Measurements from ENCODE around the gene PADI4.

The PADI4 gene

DNA sequence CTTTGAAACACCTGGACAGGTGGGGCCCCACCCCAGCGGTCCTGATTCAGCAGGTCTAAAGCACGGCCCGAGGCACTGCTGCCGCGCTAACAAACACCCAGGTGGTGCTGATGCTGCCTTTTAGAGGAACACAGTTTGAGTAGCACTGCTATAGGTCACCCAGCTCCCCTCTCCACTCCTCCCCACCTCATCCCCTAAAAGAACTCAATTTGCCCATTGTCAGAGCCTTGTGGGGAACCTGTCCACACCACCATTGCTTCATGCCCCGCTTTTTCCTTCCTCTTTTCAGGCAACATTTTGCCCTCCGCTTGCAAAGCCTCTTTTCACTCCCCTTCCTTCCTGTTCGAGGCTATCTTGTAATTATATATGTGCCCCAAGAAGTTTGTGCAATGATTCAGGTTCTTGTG is 26.2 kb upstream of the PADI4 start:
- no peak for DNase-seq (ENCODE audit: extremely low read depth, low read depth)
- TF ChIP-seq, protein P1, sequence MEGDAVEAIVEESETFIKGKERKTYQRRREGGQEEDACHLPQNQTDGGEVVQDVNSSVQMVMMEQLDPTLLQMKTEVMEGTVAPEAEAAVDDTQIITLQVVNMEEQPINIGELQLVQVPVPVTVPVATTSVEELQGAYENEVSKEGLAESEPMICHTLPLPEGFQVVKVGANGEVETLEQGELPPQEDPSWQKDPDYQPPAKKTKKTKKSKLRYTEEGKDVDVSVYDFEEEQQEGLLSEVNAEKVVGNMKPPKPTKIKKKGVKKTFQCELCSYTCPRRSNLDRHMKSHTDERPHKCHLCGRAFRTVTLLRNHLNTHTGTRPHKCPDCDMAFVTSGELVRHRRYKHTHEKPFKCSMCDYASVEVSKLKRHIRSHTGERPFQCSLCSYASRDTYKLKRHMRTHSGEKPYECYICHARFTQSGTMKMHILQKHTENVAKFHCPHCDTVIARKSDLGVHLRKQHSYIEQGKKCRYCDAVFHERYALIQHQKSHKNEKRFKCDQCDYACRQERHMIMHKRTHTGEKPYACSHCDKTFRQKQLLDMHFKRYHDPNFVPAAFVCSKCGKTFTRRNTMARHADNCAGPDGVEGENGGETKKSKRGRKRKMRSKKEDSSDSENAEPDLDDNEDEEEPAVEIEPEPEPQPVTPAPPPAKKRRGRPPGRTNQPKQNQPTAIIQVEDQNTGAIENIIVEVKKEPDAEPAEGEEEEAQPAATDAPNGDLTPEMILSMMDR (IDR thresholded peaks at IDR 0.05; ENCODE audit: low read depth, low read length), result no peak

- no peak for DNase-seq (ENCODE audit: extremely low read depth, low read depth)
- TF ChIP-seq, protein P1 (IDR thresholded peaks at IDR 0.05; ENCODE audit: low read depth, low read length), result no peak
Observed at GRCh38 chr1:17282836-17283235, 25.2 kb upstream of the PADI4 start.

DNA sequence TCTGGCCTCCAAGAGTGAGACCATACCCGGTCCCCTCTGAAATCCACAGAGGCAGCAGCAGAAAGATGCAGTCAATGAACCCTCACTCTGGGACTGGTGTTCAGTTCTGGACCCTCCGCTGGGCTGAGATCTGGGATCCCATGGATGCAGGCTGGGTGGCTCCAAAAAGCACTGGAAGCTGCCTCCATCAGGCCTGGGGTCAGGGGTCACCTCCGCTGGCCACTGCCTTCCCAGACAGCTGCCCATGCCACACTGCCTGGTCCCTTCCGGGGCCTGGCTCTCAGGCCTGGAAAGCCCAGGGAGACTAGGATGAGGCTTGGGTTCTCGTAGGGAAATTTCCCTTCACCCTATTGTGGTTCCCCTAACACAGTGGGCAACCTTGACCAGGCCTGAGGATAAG is 21.4 kb upstream of the PADI4 start:
- TF ChIP-seq, protein P1 (IDR thresholded peaks at IDR 0.05; ENCODE audit: low read depth, low read length), result no peak
- no peak for DNase-seq (ENCODE audit: extremely low read depth, low read depth)

- no peak for DNase-seq (ENCODE audit: extremely low read depth, low read depth)
- TF ChIP-seq, protein P1 (IDR thresholded peaks at IDR 0.05; ENCODE audit: low read depth, low read length), result no peak
Observed at GRCh38 chr1:17287130-17287776, 20.7 kb upstream of the PADI4 start.

DNA sequence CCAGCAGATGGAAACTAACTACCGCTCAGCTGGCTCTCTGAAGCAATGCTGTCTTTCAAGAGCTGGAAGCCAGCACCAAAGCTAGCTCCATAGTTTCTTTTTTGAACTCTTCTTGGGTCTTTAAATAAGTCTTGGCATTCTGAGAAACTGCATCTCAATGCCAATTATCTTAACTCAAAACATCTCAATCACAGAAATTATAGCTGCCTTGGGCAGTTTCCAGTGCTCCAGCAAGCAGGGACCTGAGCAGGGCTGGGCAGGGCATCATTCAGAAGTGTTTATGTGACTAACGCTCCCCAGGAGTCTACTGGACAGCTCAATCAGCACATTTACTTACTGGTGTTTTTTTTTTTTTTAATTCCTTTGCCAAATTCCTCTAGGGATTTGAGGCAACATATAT is 18.3 kb upstream of the PADI4 start:
- TF ChIP-seq, protein P1 (IDR thresholded peaks at IDR 0.05; ENCODE audit: low read depth, low read length), result no peak
- DNase-seq (ENCODE audit: extremely low read depth, low read depth), result no peak

- no peak for DNase-seq (ENCODE audit: extremely low read depth, low read depth)
- TF ChIP-seq, protein P1 (IDR thresholded peaks at IDR 0.05; ENCODE audit: low read depth, low read length), result no peak
Observed at GRCh38 chr1:17290553-17290952, 17.4 kb upstream of the PADI4 start.

DNA sequence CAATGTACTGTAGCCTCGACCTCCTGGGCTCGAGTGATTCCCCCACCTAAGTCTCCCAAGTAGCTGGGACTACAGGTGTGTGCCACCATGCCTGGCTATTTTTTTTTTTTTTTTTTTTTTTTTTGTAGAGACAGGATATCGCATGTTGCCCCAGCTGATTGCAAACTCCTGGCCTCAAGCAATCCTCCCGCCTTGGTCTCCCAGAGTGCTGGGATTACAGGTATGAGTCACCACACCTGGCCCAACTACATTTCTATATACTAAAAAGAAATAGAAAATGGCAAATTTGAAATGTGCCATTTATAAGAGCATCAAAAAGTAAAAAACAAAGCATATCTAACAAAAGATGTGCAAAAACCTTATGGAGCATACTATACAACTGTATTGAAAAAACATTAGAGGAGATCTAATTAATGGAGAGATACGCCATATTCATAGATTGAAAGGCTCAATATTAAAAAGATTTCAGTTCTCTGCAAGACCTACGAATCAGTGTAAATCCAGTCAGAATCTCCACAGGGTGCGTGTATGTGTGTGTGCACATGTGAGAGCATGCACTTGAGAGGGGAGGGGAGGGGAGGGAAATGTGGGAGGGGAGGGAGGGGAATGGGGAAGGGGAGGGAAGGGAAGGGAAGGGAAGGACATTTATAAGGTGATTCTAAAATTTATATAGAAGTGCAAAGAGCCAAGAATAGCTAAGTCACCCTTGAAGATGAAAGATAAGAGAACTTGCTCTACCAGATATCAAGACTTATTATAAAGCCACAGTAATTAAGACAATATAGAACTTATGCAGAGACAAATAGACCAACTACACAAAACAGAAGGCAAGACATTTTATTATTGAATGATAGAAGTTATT is 15.5 kb upstream of the PADI4 start:
- TF ChIP-seq, protein P1 (IDR thresholded peaks at IDR 0.05; ENCODE audit: low read depth, low read length), result no peak
- no peak for DNase-seq (ENCODE audit: extremely low read depth, low read depth)
